ENCODE data around the gene PSME1.

- no peak for TF ChIP-seq CTCF (IDR thresholded peaks at IDR 0.05)
- TF ChIP-seq POLR2A (IDR thresholded peaks at IDR 0.05), result no peak
Observed at GRCh38 chr14:24149302-24149969, 13.4 kb downstream of the PSME1 start.
